Measurements from ENCODE around the gene NEDD4L. TPM values are rescaled to one million over a fixed set of nuclear protein-coding genes. Genes with fewer than 3 reads are reported as not detected.

NEDD4L gene
- total RNA-seq, 1 donor from 2014 or later: 41.4 TPM

GRCh38 chr18:58300867-58301266, 256.8 kb downstream of the NEDD4L start:
- TF ChIP-seq CTCF (conservative IDR thresholded peaks at IDR 0.05): no peak
- no peak for DNase-seq (ENCODE audit: low read depth, low spot score)
- H3K36me3 Mint-ChIP-seq (ENCODE audit: low read depth): peaks cover 1% of the 10 kb centered on the region
- no peak overlapping the region for H3K4me3 Mint-ChIP-seq
- no peak overlapping the region for H3K27ac Mint-ChIP-seq (ENCODE audit: unreplicated experiment)
- peaks cover 5% of the 10 kb centered on the region for H3K9me3 Mint-ChIP-seq
- H3K27me3 Mint-ChIP-seq (ENCODE audit: low read depth): no peaks in the 10 kb centered on the region
- no peaks in the 10 kb centered on the region for H3K4me1 Mint-ChIP-seq

DNA sequence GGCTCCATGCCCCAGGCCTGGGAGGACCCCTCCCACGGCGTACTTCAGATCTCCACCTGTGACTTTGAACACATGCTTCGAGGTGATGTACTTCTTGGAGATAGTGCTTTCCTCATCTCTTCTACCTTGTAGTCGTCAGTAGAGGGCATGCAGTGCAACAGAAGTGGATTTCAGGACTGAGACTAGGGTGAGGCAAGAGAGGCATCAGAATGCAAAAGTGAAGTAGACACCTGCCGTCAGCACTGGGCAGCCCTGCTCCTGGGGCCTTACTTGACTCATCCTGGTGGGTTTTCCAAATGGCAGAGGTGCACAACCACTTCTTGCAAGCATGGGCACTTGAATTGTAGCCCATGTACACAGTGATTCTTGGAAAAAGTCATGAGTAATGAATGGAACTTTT, 258.8 kb downstream of the NEDD4L start:
- H3K27me3 Mint-ChIP-seq (ENCODE audit: low read depth): no peaks in the 10 kb centered on the region

GRCh38 chr18:58303363-58303762, 259.3 kb downstream of the NEDD4L start:
- TF ChIP-seq CTCF (conservative IDR thresholded peaks at IDR 0.05): no peak
- H3K4me1 Mint-ChIP-seq: no peaks in the 10 kb centered on the region
- H3K9me3 Mint-ChIP-seq: peaks cover 6% of the 10 kb centered on the region
- H3K27ac Mint-ChIP-seq (ENCODE audit: unreplicated experiment): no peak overlapping the region
- H3K4me3 Mint-ChIP-seq: no peak overlapping the region
- DNase-seq (ENCODE audit: low read depth, low spot score): no peak
- H3K27me3 Mint-ChIP-seq (ENCODE audit: low read depth): no peaks in the 10 kb centered on the region
- peaks cover 2% of the 10 kb centered on the region for H3K36me3 Mint-ChIP-seq (ENCODE audit: low read depth)

More for the DNA sequence above, 258.8 kb downstream of the NEDD4L start:
- Mint-ChIP-seq H3K36me3 (ENCODE audit: low read depth) (peaks cover 2% of the 10 kb centered on the region), H3K4me1 (no peaks in the 10 kb centered on the region), H3K9me3 (peaks cover 6% of the 10 kb centered on the region), H3K4me3 (no peak overlapping the region), H3K27ac (ENCODE audit: unreplicated experiment) (no peak overlapping the region)
- TF ChIP-seq CTCF (conservative IDR thresholded peaks at IDR 0.05): no peak
- DNase-seq (ENCODE audit: low read depth, low spot score): no peak

DNA sequence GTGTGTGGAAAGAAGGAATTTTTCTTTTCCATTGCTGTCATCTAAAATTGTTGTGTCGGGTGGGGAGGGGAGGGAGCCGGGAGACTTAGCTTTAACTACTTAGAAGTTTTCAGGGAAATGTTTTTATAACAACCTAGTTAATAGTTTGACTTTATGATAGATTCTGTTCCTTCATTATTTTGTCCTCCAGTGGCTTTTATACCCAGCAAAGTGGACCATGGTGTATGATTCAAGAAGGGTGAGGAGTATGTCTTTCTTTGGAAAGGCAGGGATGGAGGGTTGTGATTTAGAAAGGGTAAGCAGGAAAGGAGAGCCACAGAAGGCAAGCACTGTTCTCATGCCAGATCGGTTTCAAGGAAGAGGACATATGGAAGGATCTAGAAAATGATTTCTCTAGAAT, 261.8 kb downstream of the NEDD4L start:
- H3K27me3 Mint-ChIP-seq (ENCODE audit: low read depth): no peaks in the 10 kb centered on the region
- no peak for DNase-seq (ENCODE audit: low read depth, low spot score)
- peaks cover 6% of the 10 kb centered on the region for H3K9me3 Mint-ChIP-seq
- no peaks in the 10 kb centered on the region for H3K4me1 Mint-ChIP-seq
- no peak overlapping the region for H3K27ac Mint-ChIP-seq (ENCODE audit: unreplicated experiment)
- peaks cover 2% of the 10 kb centered on the region for H3K36me3 Mint-ChIP-seq (ENCODE audit: low read depth)
- no peak for TF ChIP-seq CTCF (conservative IDR thresholded peaks at IDR 0.05)
- H3K4me3 Mint-ChIP-seq: no peak overlapping the region

DNA sequence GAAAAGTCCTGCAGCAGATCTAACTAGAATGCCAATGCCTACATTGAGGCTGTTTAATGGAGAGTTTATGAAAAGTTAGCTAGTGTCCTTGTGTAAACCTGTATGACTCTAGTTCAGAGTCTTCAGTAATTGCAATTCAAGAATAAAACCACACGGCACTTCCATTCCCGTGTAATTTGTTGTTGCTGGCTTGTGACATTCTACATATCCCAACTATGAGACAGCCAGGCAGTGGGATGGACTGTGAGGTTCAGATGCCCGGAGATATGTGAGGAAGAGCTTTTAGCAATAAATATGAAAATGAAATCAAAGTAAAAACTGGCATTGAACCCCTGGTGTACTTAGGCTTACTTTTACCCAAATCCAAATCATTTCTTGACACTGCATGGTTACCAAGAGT, 263.4 kb downstream of the NEDD4L start:
- TF ChIP-seq CTCF (conservative IDR thresholded peaks at IDR 0.05): no peak
- no peak for DNase-seq (ENCODE audit: low read depth, low spot score)
- Mint-ChIP-seq H3K4me1 (no peaks in the 10 kb centered on the region), H3K36me3 (ENCODE audit: low read depth) (peaks cover 2% of the 10 kb centered on the region), H3K4me3 (no peak overlapping the region), H3K27ac (ENCODE audit: unreplicated experiment) (no peak overlapping the region), H3K27me3 (ENCODE audit: low read depth) (no peaks in the 10 kb centered on the region), H3K9me3 (peaks cover 6% of the 10 kb centered on the region)

DNA sequence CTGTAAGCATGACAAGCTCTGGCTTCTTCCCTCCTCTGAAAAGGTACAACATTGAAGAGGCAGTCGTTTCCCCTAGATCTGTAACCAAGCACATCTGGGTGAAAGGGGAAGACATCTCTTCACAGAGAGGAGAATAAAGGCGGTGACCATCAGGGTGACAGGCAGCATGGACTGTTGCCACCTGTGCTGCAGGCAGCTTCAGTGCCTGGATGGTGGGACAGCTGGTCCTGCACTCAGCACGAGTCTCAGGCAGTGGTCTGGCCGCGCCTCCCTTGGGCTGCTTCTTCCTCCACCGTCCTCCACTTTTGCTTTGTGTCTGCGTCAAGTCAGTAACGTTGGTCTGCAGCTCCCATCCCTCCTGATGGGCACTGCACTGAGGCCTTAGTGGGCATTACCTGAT, 264.4 kb downstream of the NEDD4L start:
- Mint-ChIP-seq H3K4me3 (no peak overlapping the region), H3K27me3 (ENCODE audit: low read depth) (no peaks in the 10 kb centered on the region), H3K9me3 (peaks cover 6% of the 10 kb centered on the region), H3K27ac (ENCODE audit: unreplicated experiment) (no peak overlapping the region), H3K36me3 (ENCODE audit: low read depth) (peaks cover 2% of the 10 kb centered on the region), H3K4me1 (no peaks in the 10 kb centered on the region)
- TF ChIP-seq CTCF (conservative IDR thresholded peaks at IDR 0.05): no peak
- no peak for DNase-seq (ENCODE audit: low read depth, low spot score)
